Measurements from ENCODE around the gene NTSR2.

Gene NTSR2

GRCh38 chr2:11698009-11698922 lies 28.3 kb upstream of the NTSR2 start:
- no peak overlapping the region for H3K4me3 ChIP-seq (ENCODE audit: low read depth in 1 of 2, low read length in 2 of 2)
- H3K36me3 ChIP-seq (ENCODE audit: insufficient read depth, low read length) = no peaks in the 10 kb centered on the region
- H3K9me3 ChIP-seq (ENCODE audit: low read length) = no peaks in the 10 kb centered on the region
- H3K27me3 ChIP-seq (ENCODE audit: control insufficient read depth in 1 of 2, insufficient read depth in 2 of 2, low read length in 2 of 2) = no peaks in the 10 kb centered on the region
- peaks cover 25% of the 10 kb centered on the region for H3K4me1 ChIP-seq (ENCODE audit: insufficient read depth, low read length)
- H3K27ac ChIP-seq (ENCODE audit: low read depth, low read length) = peak overlapping the region; percentile 65
- no peak overlapping the region for H3K9ac ChIP-seq (ENCODE audit: low read length)

- Histone ChIP-seq H3K27ac (ENCODE audit: low read depth, low read length) (peak overlapping the region; percentile 65), H3K4me1 (ENCODE audit: insufficient read depth, low read length) (peaks cover 25% of the 10 kb centered on the region), H3K9ac (ENCODE audit: low read length) (no peak overlapping the region), H3K9me3 (ENCODE audit: low read length) (no peaks in the 10 kb centered on the region), H3K36me3 (ENCODE audit: insufficient read depth, low read length) (no peaks in the 10 kb centered on the region), H3K4me3 (ENCODE audit: low read depth in 1 of 2, low read length in 2 of 2) (no peak overlapping the region), H3K27me3 (ENCODE audit: control insufficient read depth in 1 of 2, insufficient read depth in 2 of 2, low read length in 2 of 2) (no peaks in the 10 kb centered on the region)
These were observed 27.3 kb upstream of the NTSR2 start for GRCh38 chr2:11697103-11697871.

- no peak overlapping the region for H3K4me3 ChIP-seq (ENCODE audit: low read depth in 1 of 2, low read length in 2 of 2)
- H3K9me3 ChIP-seq (ENCODE audit: low read length) = no peaks in the 10 kb centered on the region
- H3K4me1 ChIP-seq (ENCODE audit: insufficient read depth, low read length) = peaks cover 25% of the 10 kb centered on the region
- no peak overlapping the region for H3K27ac ChIP-seq (ENCODE audit: low read depth, low read length)
- no peaks in the 10 kb centered on the region for H3K27me3 ChIP-seq (ENCODE audit: control insufficient read depth in 1 of 2, insufficient read depth in 2 of 2, low read length in 2 of 2)
- no peak overlapping the region for H3K9ac ChIP-seq (ENCODE audit: low read length)
- no peaks in the 10 kb centered on the region for H3K36me3 ChIP-seq (ENCODE audit: insufficient read depth, low read length)
These were observed 26.7 kb upstream of the NTSR2 start for GRCh38 chr2:11696736-11697102.

- Histone ChIP-seq H3K27me3 (ENCODE audit: control insufficient read depth in 1 of 2, insufficient read depth in 2 of 2, low read length in 2 of 2) (no peaks in the 10 kb centered on the region), H3K9me3 (ENCODE audit: low read length) (no peaks in the 10 kb centered on the region), H3K4me3 (ENCODE audit: low read depth in 1 of 2, low read length in 2 of 2) (no peak overlapping the region), H3K36me3 (ENCODE audit: insufficient read depth, low read length) (no peaks in the 10 kb centered on the region), H3K9ac (ENCODE audit: low read length) (no peak overlapping the region), H3K4me1 (ENCODE audit: insufficient read depth, low read length) (peaks cover 25% of the 10 kb centered on the region), H3K27ac (ENCODE audit: low read depth, low read length) (no peak overlapping the region)
These were observed 25.6 kb upstream of the NTSR2 start for GRCh38 chr2:11695576-11695975.

GRCh38 chr2:11692966-11693521 lies 23.0 kb upstream of the NTSR2 start:
- no peaks in the 10 kb centered on the region for H3K9me3 ChIP-seq (ENCODE audit: low read length)
- no peak overlapping the region for H3K4me3 ChIP-seq (ENCODE audit: low read depth in 1 of 2, low read length in 2 of 2)
- H3K27me3 ChIP-seq (ENCODE audit: control insufficient read depth in 1 of 2, insufficient read depth in 2 of 2, low read length in 2 of 2) = no peaks in the 10 kb centered on the region
- H3K4me1 ChIP-seq (ENCODE audit: insufficient read depth, low read length) = peaks cover 26% of the 10 kb centered on the region
- no peak overlapping the region for H3K27ac ChIP-seq (ENCODE audit: low read depth, low read length)
- no peak overlapping the region for H3K9ac ChIP-seq (ENCODE audit: low read length)
- no peaks in the 10 kb centered on the region for H3K36me3 ChIP-seq (ENCODE audit: insufficient read depth, low read length)

DNA sequence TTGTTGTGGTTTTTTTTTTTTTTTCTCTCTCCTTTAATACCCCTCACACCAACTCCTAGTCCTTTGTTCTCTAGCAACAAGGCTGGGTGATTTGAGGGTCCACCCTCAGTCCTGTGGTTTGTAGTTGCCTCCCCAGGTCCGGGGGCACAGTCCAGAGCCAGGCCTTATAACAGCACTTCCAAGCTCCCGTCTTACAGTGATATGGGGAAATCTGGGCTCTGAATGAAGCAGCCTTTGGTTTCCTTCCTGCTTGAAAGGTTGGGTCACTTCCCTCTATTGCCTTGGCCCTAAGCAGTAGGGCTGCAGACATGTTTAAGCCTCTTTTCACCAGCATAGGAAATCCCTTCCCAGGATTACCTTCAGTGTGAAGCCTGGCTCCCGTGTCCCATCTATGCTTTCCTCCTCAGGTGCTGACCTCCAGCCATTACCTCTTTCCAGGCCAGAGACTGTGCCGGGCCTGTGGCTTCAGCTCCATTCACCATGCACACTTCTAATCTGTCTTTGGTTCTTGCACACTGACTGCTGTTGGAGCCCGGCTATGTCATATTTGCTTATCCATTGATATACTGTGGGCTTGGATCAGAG lies 21.2 kb upstream of the NTSR2 start:
- Histone ChIP-seq H3K27me3 (ENCODE audit: control insufficient read depth in 1 of 2, insufficient read depth in 2 of 2, low read length in 2 of 2) (no peaks in the 10 kb centered on the region), H3K9ac (ENCODE audit: low read length) (no peak overlapping the region), H3K9me3 (ENCODE audit: low read length) (no peaks in the 10 kb centered on the region), H3K4me3 (ENCODE audit: low read depth in 1 of 2, low read length in 2 of 2) (no peak overlapping the region), H3K27ac (ENCODE audit: low read depth, low read length) (no peak overlapping the region), H3K4me1 (ENCODE audit: insufficient read depth, low read length) (peaks cover 16% of the 10 kb centered on the region), H3K36me3 (ENCODE audit: insufficient read depth, low read length) (no peaks in the 10 kb centered on the region)

DNA sequence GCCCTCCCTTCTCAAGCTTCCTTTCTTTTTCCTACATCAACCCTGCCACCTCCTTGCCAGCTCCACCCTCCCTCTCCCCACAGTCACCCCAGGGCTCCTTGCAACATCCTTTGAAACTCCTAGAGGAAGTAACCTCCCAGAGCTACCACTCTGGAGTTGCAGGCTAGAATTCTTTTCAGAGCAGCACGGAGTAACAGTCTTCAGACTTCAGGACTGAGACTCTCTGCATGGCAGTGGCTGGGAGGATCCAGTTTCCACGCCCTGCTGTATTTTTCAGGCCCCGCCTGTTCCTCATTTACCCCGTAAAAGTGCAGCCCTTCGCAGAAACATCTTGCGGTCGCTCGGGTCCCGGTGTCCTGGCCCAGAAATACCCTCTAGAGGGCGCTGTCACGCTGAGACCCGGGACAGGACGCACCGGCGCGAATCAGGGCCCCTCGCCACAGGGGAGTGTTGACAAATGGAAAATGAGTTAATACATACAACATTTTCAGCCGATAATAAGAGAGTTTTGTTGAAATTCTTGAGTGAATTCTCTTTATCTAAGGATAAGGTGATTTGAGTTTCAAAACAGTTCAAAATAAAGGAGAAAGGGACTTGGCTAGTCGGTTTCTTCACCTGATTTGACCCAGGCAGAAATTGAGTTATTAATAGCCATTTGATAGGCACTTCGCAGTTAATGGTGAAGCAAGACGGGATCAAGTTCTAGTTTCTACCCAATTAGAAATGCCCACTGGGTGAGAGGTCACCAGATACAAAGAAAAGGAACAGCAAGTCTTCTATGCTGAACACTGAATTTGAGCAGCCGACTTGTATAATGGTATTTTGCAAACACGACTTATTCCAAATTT lies 18.5 kb upstream of the NTSR2 start:
- no peaks in the 10 kb centered on the region for H3K36me3 ChIP-seq (ENCODE audit: insufficient read depth, low read length)
- H3K27ac ChIP-seq (ENCODE audit: low read depth, low read length) = no peak overlapping the region
- no peak overlapping the region for H3K9ac ChIP-seq (ENCODE audit: low read length)
- H3K4me1 ChIP-seq (ENCODE audit: insufficient read depth, low read length) = peaks cover 16% of the 10 kb centered on the region
- H3K27me3 ChIP-seq (ENCODE audit: control insufficient read depth in 1 of 2, insufficient read depth in 2 of 2, low read length in 2 of 2) = no peaks in the 10 kb centered on the region
- H3K4me3 ChIP-seq (ENCODE audit: low read depth in 1 of 2, low read length in 2 of 2) = peak overlapping the region; percentile 28
- no peaks in the 10 kb centered on the region for H3K9me3 ChIP-seq (ENCODE audit: low read length)

GRCh38 chr2:11687736-11688135 lies 17.7 kb upstream of the NTSR2 start:
- peaks cover 16% of the 10 kb centered on the region for H3K4me1 ChIP-seq (ENCODE audit: insufficient read depth, low read length)
- no peaks in the 10 kb centered on the region for H3K36me3 ChIP-seq (ENCODE audit: insufficient read depth, low read length)
- H3K27ac ChIP-seq (ENCODE audit: low read depth, low read length) = no peak overlapping the region
- no peaks in the 10 kb centered on the region for H3K27me3 ChIP-seq (ENCODE audit: control insufficient read depth in 1 of 2, insufficient read depth in 2 of 2, low read length in 2 of 2)
- peak overlapping the region in 1 of 2 donors; percentile 28 for H3K4me3 ChIP-seq (ENCODE audit: low read depth in 1 of 2, low read length in 2 of 2)
- H3K9me3 ChIP-seq (ENCODE audit: low read length) = no peaks in the 10 kb centered on the region
- no peak overlapping the region for H3K9ac ChIP-seq (ENCODE audit: low read length)

DNA sequence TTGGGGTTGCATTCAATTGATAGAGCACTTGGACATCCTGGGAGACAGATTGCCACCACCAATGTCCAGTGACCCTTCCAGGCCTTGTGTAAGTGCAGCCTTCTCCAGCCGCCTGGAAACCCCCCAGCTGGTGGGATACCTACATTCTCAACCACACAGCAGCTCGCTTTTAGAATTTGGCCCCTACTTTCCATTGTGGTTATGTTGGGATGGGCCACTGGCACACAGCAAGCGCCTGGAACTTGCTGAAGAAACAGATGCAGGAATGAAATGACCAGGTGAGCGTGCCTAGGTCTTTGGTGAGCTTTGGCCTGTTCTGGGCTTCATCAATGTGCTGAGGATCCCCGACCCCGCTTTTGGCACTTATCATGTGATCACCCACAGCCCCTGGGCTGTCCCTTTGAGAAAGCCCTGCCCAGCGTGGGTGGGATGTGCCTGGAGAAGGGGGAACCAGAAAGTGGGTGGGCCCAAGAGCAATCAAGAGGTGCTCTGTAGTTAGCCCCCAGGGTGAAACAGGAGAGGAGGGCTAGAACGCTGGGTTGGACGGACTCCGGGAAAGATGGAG lies 16.0 kb upstream of the NTSR2 start:
- H3K4me3 ChIP-seq (ENCODE audit: low read depth in 1 of 2, low read length in 2 of 2) = no peak overlapping the region
- no peak overlapping the region for H3K27ac ChIP-seq (ENCODE audit: low read depth, low read length)
- H3K4me1 ChIP-seq (ENCODE audit: insufficient read depth, low read length) = peaks cover 16% of the 10 kb centered on the region
- no peaks in the 10 kb centered on the region for H3K9me3 ChIP-seq (ENCODE audit: low read length)
- H3K27me3 ChIP-seq (ENCODE audit: control insufficient read depth in 1 of 2, insufficient read depth in 2 of 2, low read length in 2 of 2) = no peaks in the 10 kb centered on the region
- no peaks in the 10 kb centered on the region for H3K36me3 ChIP-seq (ENCODE audit: insufficient read depth, low read length)
- H3K9ac ChIP-seq (ENCODE audit: low read length) = no peak overlapping the region

- no peaks in the 10 kb centered on the region for H3K36me3 ChIP-seq (ENCODE audit: insufficient read depth, low read length)
- H3K9ac ChIP-seq (ENCODE audit: low read length) = no peak overlapping the region
- no peak overlapping the region for H3K4me3 ChIP-seq (ENCODE audit: low read depth in 1 of 2, low read length in 2 of 2)
- H3K27ac ChIP-seq (ENCODE audit: low read depth, low read length) = no peak overlapping the region
- peaks cover 16% of the 10 kb centered on the region for H3K4me1 ChIP-seq (ENCODE audit: insufficient read depth, low read length)
- no peaks in the 10 kb centered on the region for H3K9me3 ChIP-seq (ENCODE audit: low read length)
- no peaks in the 10 kb centered on the region for H3K27me3 ChIP-seq (ENCODE audit: control insufficient read depth in 1 of 2, insufficient read depth in 2 of 2, low read length in 2 of 2)
These were observed 15.0 kb upstream of the NTSR2 start for GRCh38 chr2:11684894-11685460.
